Skeletal muscle tissue (tissue), 4 donors: Measurements from ENCODE around the gene WDR33. TPM values are rescaled to one million over a fixed set of nuclear protein-coding genes. Genes with fewer than 3 reads are reported as not detected.

Experiments used
- H3K27ac ChIP-seq: one replicate; pipeline ENCODE4 v1.7.0; 2013; ENCODE audit warnings: mild to moderate bottlenecking, low read depth, low read length, inconsistent platforms
- H3K27me3 ChIP-seq, 3 donors: one replicate each; pipeline ENCODE4 v1.7.0; 2013; ENCODE audit warnings: low read length in 3 of 3; ENCODE audit not compliant: control insufficient read depth in 3 of 3, insufficient read depth in 3 of 3
- H3K36me3 ChIP-seq, 3 donors: one replicate each; pipeline ENCODE4 v1.7.0; 2013; ENCODE audit warnings: low read length in 3 of 3; ENCODE audit not compliant: control insufficient read depth in 3 of 3, insufficient read depth in 3 of 3
- H3K4me1 ChIP-seq, 3 donors: one replicate each; pipeline ENCODE4 v1.7.0; 2013; ENCODE audit warnings: low read length in 3 of 3, mild to moderate bottlenecking in 3 of 3; ENCODE audit not compliant: control insufficient read depth in 3 of 3, insufficient read depth in 3 of 3
- H3K4me3 ChIP-seq, 3 donors: one replicate each; pipeline ENCODE4 v1.7.0; 2013; ENCODE audit warnings: low read length in 3 of 3
- H3K9ac ChIP-seq, 3 donors: one replicate each; pipeline ENCODE4 v1.7.0; 2013; ENCODE audit warnings: low read length in 3 of 3, mild to moderate bottlenecking in 3 of 3, moderate library complexity in 2 of 3, low read depth in 1 of 3
- H3K9me3 ChIP-seq, 3 donors: one replicate each; pipeline ENCODE4 v1.7.0; 2013; ENCODE audit warnings: low read length in 3 of 3; ENCODE audit not compliant: control insufficient read depth in 3 of 3
- total RNA-seq: library from RNA; depleted of rRNA; stranded (reverse); fragments of >200 nt; gene quantifications from one replicate; pipeline ENCODE4 v1.2.3, GENCODE V29; 2014
- donor health status: Osteomylitis.

The WDR33 gene
- total RNA-seq, 1 donor from 2014 or later, result 41.2 TPM

GRCh38 chr2:127790694-127791529 lies 20.1 kb downstream of the WDR33 start:
- peaks cover 0 to 6% (median 0%) of the 10 kb centered on the region in 3 donors for H3K4me1 ChIP-seq
- no peak overlapping the region for H3K9ac ChIP-seq
- H3K27me3 ChIP-seq, result no peaks in the 10 kb centered on the region
- no peaks in the 10 kb centered on the region for H3K36me3 ChIP-seq
- no peak overlapping the region for H3K27ac ChIP-seq
- H3K9me3 ChIP-seq, result no peaks in the 10 kb centered on the region
- H3K4me3 ChIP-seq, result no peak overlapping the region

GRCh38 chr2:127786048-127786809 lies 24.7 kb downstream of the WDR33 start:
- Histone ChIP-seq H3K4me3 (no peak overlapping the region), H3K36me3 (no peaks in the 10 kb centered on the region), H3K9ac (no peak overlapping the region), H3K27ac (no peak overlapping the region), H3K9me3 (no peaks in the 10 kb centered on the region), H3K27me3 (no peaks in the 10 kb centered on the region), H3K4me1 (peaks cover 0 to 13% (median 10%) of the 10 kb centered on the region in 3 donors)

- no peaks in the 10 kb centered on the region for H3K9me3 ChIP-seq
- no peaks in the 10 kb centered on the region for H3K27me3 ChIP-seq
- H3K9ac ChIP-seq, result no peak overlapping the region
- peaks cover 0 to 11% (median 10%) of the 10 kb centered on the region in 3 donors for H3K4me1 ChIP-seq
- H3K36me3 ChIP-seq, result no peaks in the 10 kb centered on the region
- H3K4me3 ChIP-seq, result no peak overlapping the region
- H3K27ac ChIP-seq, result no peak overlapping the region
Observed at GRCh38 chr2:127784965-127785518, 25.9 kb downstream of the WDR33 start.

GRCh38 chr2:127783101-127783500 lies 27.9 kb downstream of the WDR33 start:
- no peak overlapping the region for H3K9ac ChIP-seq
- H3K27ac ChIP-seq, result no peak overlapping the region
- no peaks in the 10 kb centered on the region for H3K27me3 ChIP-seq
- H3K4me3 ChIP-seq, result no peak overlapping the region
- H3K9me3 ChIP-seq, result no peaks in the 10 kb centered on the region
- peaks cover 0 to 11% (median 10%) of the 10 kb centered on the region in 3 donors for H3K4me1 ChIP-seq
- H3K36me3 ChIP-seq, result no peaks in the 10 kb centered on the region

- Histone ChIP-seq H3K27ac (no peak overlapping the region), H3K9ac (no peak overlapping the region), H3K4me1 (peaks cover 9 to 21% (median 13%) of the 10 kb centered on the region in 3 donors), H3K36me3 (no peaks in the 10 kb centered on the region), H3K9me3 (no peaks in the 10 kb centered on the region), H3K4me3 (no peak overlapping the region), H3K27me3 (no peaks in the 10 kb centered on the region)
Observed at GRCh38 chr2:127778850-127779249, 32.1 kb downstream of the WDR33 start.

- no peaks in the 10 kb centered on the region for H3K27me3 ChIP-seq
- no peak overlapping the region for H3K27ac ChIP-seq
- H3K4me1 ChIP-seq, result peaks cover 9 to 21% (median 13%) of the 10 kb centered on the region in 3 donors
- H3K9me3 ChIP-seq, result no peaks in the 10 kb centered on the region
- H3K9ac ChIP-seq, result no peak overlapping the region
- no peaks in the 10 kb centered on the region for H3K36me3 ChIP-seq
- no peak overlapping the region for H3K4me3 ChIP-seq
Observed at GRCh38 chr2:127778447-127778846, 32.5 kb downstream of the WDR33 start.

GRCh38 chr2:127776122-127776780 lies 34.7 kb downstream of the WDR33 start:
- Histone ChIP-seq H3K4me3 (no peak overlapping the region), H3K4me1 (peaks cover 7 to 16% (median 9%) of the 10 kb centered on the region in 3 donors), H3K36me3 (no peaks in the 10 kb centered on the region), H3K27ac (no peak overlapping the region), H3K9ac (no peak overlapping the region), H3K27me3 (no peaks in the 10 kb centered on the region), H3K9me3 (no peaks in the 10 kb centered on the region)

GRCh38 chr2:127771756-127772155 lies 39.2 kb downstream of the WDR33 start:
- peaks cover 11 to 12% (median 12%) of the 10 kb centered on the region in 3 donors for H3K4me1 ChIP-seq
- H3K4me3 ChIP-seq, result no peak overlapping the region
- H3K27me3 ChIP-seq, result no peaks in the 10 kb centered on the region
- H3K36me3 ChIP-seq, result peaks cover 2 to 9% (median 3%) of the 10 kb centered on the region in 3 donors
- no peak overlapping the region for H3K27ac ChIP-seq
- no peaks in the 10 kb centered on the region for H3K9me3 ChIP-seq
- H3K9ac ChIP-seq, result no peak overlapping the region

GRCh38 chr2:127770973-127771735 lies 39.8 kb downstream of the WDR33 start:
- Histone ChIP-seq H3K9ac (no peak overlapping the region), H3K4me1 (peaks cover 5 to 10% (median 7%) of the 10 kb centered on the region in 3 donors), H3K4me3 (no peak overlapping the region), H3K36me3 (peaks cover 2 to 14% (median 6%) of the 10 kb centered on the region in 3 donors), H3K27me3 (no peaks in the 10 kb centered on the region), H3K9me3 (no peaks in the 10 kb centered on the region), H3K27ac (no peak overlapping the region)
